H1 (cell line): ENCODE data around the gene KCNH6. TPM values are rescaled to one million over a fixed set of nuclear protein-coding genes. Genes with fewer than 3 reads are reported as not detected.

Source experiments
- ATF3 ChIP-seq: IDR thresholded peaks from 2 replicates; pipeline ENCODE4 v1.6.1; 2011; ENCODE audit warnings: low read depth, mild to moderate bottlenecking, low read length; ENCODE audit not compliant: insufficient read depth
- CBX8 ChIP-seq: fragments of 300-800, 300-1000 bp; sonication (generic); IDR thresholded peaks from 2 replicates; pipeline ENCODE4 v1.7.1; 2016; ENCODE audit warnings: low read depth, low read length, borderline replicate concordance
- CHD7 ChIP-seq: fragments of 300-600 bp; sonication (generic); IDR thresholded peaks from 2 replicates; pipeline ENCODE4 v1.7.1; 2012; ENCODE audit warnings: low read length, moderate library complexity, mild to moderate bottlenecking, inconsistent platforms; ENCODE audit not compliant: insufficient replicate concordance
- HDAC6 ChIP-seq: IDR thresholded peaks from one replicate; pipeline ENCODE4 v1.7.1; 2012; ENCODE audit warnings: low read depth, mild to moderate bottlenecking, inconsistent platforms, low read length, moderate library complexity
- MAX ChIP-seq: IDR thresholded peaks from 2 replicates; pipeline ENCODE4 v1.6.1; 2012; ENCODE audit warnings: inconsistent platforms
- NRF1 ChIP-seq: IDR thresholded peaks from 2 replicates; pipeline ENCODE4 v1.6.1; 2011; ENCODE audit warnings: mild to moderate bottlenecking, low read depth, low read length, improper control_type of control experiment
- RAD21 ChIP-seq, 2 experiments: IDR thresholded peaks in 1 of 2; conservative IDR thresholded peaks in 1 of 2; 2 replicates each; pipeline ENCODE4 v1.6.1; 2011; ENCODE audit warnings: low read depth in 2 of 2, low read length in 2 of 2, improper control_type of control experiment in 1 of 2, inconsistent platforms in 1 of 2, mild to moderate bottlenecking in 1 of 2, moderate library complexity in 1 of 2
- SP1 ChIP-seq: IDR thresholded peaks from 2 replicates; pipeline ENCODE4 v1.6.1; 2011; ENCODE audit warnings: low read depth, low read length
- polyA plus RNA-seq, 7 experiments: library from polyadenylated mRNA; depleted of rRNA in 3 of 7; stranded (reverse) in 5 of 7; unstranded in 2 of 7; fragments of >200 nt in 5 of 7; fragments of 200-250 nt in 2 of 7; gene quantifications; 1 replicate in 5 of 7; 2 replicates in 1 of 7; 4 replicates in 1 of 7; pipeline versions ENCODE4 v1.2.1 to v1.2.3, GENCODE V29; 2011 to 2013; ENCODE audit warnings: missing spikeins in 2 of 7, mixed read lengths in 2 of 7
- total RNA-seq: library from RNA; stranded (reverse); fragmentation: NEBNext Ultra II Directional; extraction: Animal tissue kit (Norgen Biotek cat#: 25700); gene quantifications from 2 replicates; pipeline ENCODE4 v1.2.1, GENCODE V29; 2021

KCNH6 gene
- total and polyA plus RNA-seq, 2 of the 8 experiments (the other 6 are each of a cell fraction or from before 2014, with no cell fraction given) = 1.8 to 3.6 TPM

- TF ChIP-seq ATF3 (no peak), CBX8 (no peak), NRF1 (no peak), RAD21 (IDR thresholded peaks at IDR 0.05 in 1 of 2, conservative IDR thresholded peaks at IDR 0.05 in 1 of 2; ENCODE audit: low read depth in 2 of 2, low read length in 2 of 2) (no peak), SP1 (no peak), CHD7 (no peak), MAX (no peak), HDAC6 (no peak)
These were observed 32.5 kb downstream of the KCNH6 start (continued) for GRCh38 chr17:63555500-63556156.
